Measurements from ENCODE around the gene CYB5A. TPM values are rescaled to one million over a fixed set of nuclear protein-coding genes. Genes with fewer than 3 reads are reported as not detected.

CYB5A gene
- polyA plus RNA-seq, 1 of the 3 experiments (the other 2 are of a cell fraction), result 42.1 TPM

DNA sequence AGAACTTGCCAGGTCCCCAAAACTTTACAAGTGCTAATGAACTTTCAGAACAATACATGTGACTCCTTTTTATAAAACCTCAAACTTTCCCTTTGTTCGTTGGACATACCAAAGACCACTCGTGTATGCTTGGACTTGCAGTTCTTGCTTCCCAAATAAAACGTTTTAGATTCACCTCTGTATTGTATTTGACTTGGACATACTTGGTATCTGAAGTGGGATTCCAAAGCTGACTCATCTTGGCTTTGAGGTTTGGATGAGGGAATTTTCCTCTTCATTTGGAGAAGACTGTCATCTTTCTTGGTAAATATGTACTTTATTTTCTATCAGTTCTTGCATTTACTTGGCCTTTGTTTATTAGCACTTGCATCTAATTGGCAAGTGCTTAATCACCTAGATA, 8.0 kb upstream of the CYB5A start:
- 8% methylated on average over 3 of the region's 3 CpGs for WGBS (ENCODE audit: low lambda C conversion rate)
- Histone ChIP-seq H3K9me3 (no peaks in the 10 kb centered on the region), H3K36me3 (replicated peaks in 1 of 2; ENCODE audit: control insufficient read depth in 1 of 2, insufficient read depth in 2 of 2, low read length in 1 of 2) (no peaks in the 10 kb centered on the region), H3K27me3 (ENCODE audit: insufficient read depth) (no peaks in the 10 kb centered on the region), H3K4me2 (no peak overlapping the region), H3K27ac (ENCODE audit: low read depth in 2 of 2, low read length in 1 of 2) (no peak overlapping the region), H2AFZ (ENCODE audit: low read depth) (no peak overlapping the region), H3K4me1 (ENCODE audit: control insufficient read depth in 1 of 2, insufficient read depth in 2 of 2, low read depth in 1 of 2, low read length in 1 of 2) (no peaks in the 10 kb centered on the region; a peak in 1 of 4 replicates), H4K20me1 (ENCODE audit: insufficient read depth) (no peaks in the 10 kb centered on the region), H3K9me2 (no peaks in the 10 kb centered on the region), H3K4me3 (ENCODE audit: low read depth in 2 of 2, low read length in 1 of 2) (no peak overlapping the region), H3F3A (replicated peaks; ENCODE audit: insufficient read depth) (no peaks in the 10 kb centered on the region), H3K9ac (no peak overlapping the region), H3K79me2 (ENCODE audit: insufficient read depth) (no peaks in the 10 kb centered on the region)
- TF ChIP-seq, protein P1, sequence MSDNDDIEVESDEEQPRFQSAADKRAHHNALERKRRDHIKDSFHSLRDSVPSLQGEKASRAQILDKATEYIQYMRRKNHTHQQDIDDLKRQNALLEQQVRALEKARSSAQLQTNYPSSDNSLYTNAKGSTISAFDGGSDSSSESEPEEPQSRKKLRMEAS (IDR thresholded peaks at IDR 0.05; ENCODE audit: low read depth), result no peak
- TF ChIP-seq EZH2phosphoT487 (IDR thresholded peaks at IDR 0.05; ENCODE audit: borderline replicate concordance, low read depth) (no peak), SIN3A (IDR thresholded peaks at IDR 0.05; ENCODE audit: borderline replicate concordance, low read depth, low read length) (no peak), NRF1 (IDR thresholded peaks at IDR 0.05; ENCODE audit: low read depth, low read length) (no peak), RFX5 (IDR thresholded peaks at IDR 0.05; ENCODE audit: low read length) (no peak), RCOR1 (IDR thresholded peaks at IDR 0.05; ENCODE audit: low read length) (no peak), CHD2 (IDR thresholded peaks at IDR 0.05; ENCODE audit: low read length, partially characterized antibody) (no peak), GATA2 (CRISPR knock-in tag; IDR thresholded peaks at IDR 0.05) (no peak)
- TF ChIP-seq, protein P2, sequence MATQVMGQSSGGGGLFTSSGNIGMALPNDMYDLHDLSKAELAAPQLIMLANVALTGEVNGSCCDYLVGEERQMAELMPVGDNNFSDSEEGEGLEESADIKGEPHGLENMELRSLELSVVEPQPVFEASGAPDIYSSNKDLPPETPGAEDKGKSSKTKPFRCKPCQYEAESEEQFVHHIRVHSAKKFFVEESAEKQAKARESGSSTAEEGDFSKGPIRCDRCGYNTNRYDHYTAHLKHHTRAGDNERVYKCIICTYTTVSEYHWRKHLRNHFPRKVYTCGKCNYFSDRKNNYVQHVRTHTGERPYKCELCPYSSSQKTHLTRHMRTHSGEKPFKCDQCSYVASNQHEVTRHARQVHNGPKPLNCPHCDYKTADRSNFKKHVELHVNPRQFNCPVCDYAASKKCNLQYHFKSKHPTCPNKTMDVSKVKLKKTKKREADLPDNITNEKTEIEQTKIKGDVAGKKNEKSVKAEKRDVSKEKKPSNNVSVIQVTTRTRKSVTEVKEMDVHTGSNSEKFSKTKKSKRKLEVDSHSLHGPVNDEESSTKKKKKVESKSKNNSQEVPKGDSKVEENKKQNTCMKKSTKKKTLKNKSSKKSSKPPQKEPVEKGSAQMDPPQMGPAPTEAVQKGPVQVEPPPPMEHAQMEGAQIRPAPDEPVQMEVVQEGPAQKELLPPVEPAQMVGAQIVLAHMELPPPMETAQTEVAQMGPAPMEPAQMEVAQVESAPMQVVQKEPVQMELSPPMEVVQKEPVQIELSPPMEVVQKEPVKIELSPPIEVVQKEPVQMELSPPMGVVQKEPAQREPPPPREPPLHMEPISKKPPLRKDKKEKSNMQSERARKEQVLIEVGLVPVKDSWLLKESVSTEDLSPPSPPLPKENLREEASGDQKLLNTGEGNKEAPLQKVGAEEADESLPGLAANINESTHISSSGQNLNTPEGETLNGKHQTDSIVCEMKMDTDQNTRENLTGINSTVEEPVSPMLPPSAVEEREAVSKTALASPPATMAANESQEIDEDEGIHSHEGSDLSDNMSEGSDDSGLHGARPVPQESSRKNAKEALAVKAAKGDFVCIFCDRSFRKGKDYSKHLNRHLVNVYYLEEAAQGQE (IDR thresholded peaks at IDR 0.05; ENCODE audit: low read depth, low read length), result no peak
- no peak for DNase-seq
- ChIA-PET CTCF (interaction anchor here (3.0 kb wide), 1 partner anchor 42 kb away, joined by 11 read pairs; no protein-coding TSS in a partner anchor), POLR2A (no interaction called here)

DNA sequence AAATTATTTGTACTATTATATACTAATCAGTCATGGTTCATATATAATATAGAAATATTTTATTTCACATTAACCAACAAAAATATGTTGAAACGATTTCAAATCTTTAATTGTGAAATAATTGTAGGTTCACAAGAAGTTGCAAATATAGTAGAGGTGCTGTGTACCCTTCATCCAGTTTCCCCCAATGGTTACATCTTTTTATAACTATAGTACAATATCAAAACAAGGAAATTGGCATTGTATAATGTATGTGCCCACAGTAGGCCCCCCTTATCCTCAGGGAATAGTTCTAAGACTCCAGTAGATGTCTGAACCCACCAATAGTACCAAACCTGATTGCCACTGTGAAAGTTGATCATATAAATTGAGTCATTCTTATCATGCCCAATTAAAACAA, 7.4 kb upstream of the CYB5A start:
- no peaks in the 10 kb centered on the region for H3K9me3 ChIP-seq
- H3K27me3 ChIP-seq (ENCODE audit: insufficient read depth), result no peaks in the 10 kb centered on the region
- no peak overlapping the region for H3K9ac ChIP-seq
- WGBS (ENCODE audit: low lambda C conversion rate), result 8% methylated on average over 1 of the region's 1 CpG
- no peak overlapping the region for H3K4me3 ChIP-seq (ENCODE audit: low read depth in 2 of 2, low read length in 1 of 2)
- no peaks in the 10 kb centered on the region for H3F3A ChIP-seq (replicated peaks; ENCODE audit: insufficient read depth)
- no peak for DNase-seq
- H3K4me1 ChIP-seq (ENCODE audit: control insufficient read depth in 1 of 2, insufficient read depth in 2 of 2, low read depth in 1 of 2, low read length in 1 of 2), result no peaks in the 10 kb centered on the region; a peak in 1 of 4 replicates
- H2AFZ ChIP-seq (ENCODE audit: low read depth), result no peak overlapping the region
- H3K9me2 ChIP-seq, result no peaks in the 10 kb centered on the region
- no peak overlapping the region for H3K4me2 ChIP-seq
- no peak overlapping the region for H3K27ac ChIP-seq (ENCODE audit: low read depth in 2 of 2, low read length in 1 of 2)
- H3K79me2 ChIP-seq (ENCODE audit: insufficient read depth), result no peaks in the 10 kb centered on the region
- no peaks in the 10 kb centered on the region for H3K36me3 ChIP-seq (replicated peaks in 1 of 2; ENCODE audit: control insufficient read depth in 1 of 2, insufficient read depth in 2 of 2, low read length in 1 of 2)
- TF ChIP-seq TEAD4 (IDR thresholded peaks at IDR 0.05; ENCODE audit: borderline replicate concordance, insufficient read depth) (no peak), MEF2A (IDR thresholded peaks at IDR 0.05; ENCODE audit: borderline replicate concordance, low read depth) (no peak), RCOR1 (IDR thresholded peaks at IDR 0.05; ENCODE audit: low read length) (no peak), POLR2AphosphoS5 (IDR thresholded peaks at IDR 0.05; ENCODE audit: low read depth, low read length) (no peak)
- no peaks in the 10 kb centered on the region for H4K20me1 ChIP-seq (ENCODE audit: insufficient read depth)
- POLR2A ChIA-PET, result no interaction called here
- CTCF ChIA-PET, result interaction anchor here (0.6 to 3.0 kb wide), 2 partner anchors 9 to 43 kb away, joined by 3 to 11 read pairs; no protein-coding TSS in a partner anchor
